DOHH2 (cell line): Measurements from ENCODE around the gene CCDC152.

Source experiments
- EZH2phosphoT487 ChIP-seq: fragments of 200-600 bp; sonication (generic); IDR thresholded peaks from 2 replicates; pipeline ENCODE4 v1.6.1; 2017; ENCODE audit warnings: borderline replicate concordance, mild to moderate bottlenecking, antibody characterized with exemption, low read length, moderate library complexity, mixed read lengths
- TF ChIP-seq, protein P1 (sequence below): fragments of 200-600 bp; sonication (generic); IDR thresholded peaks from one replicate; pipeline ENCODE4 v1.5.1; 2014; ENCODE audit warnings: antibody characterized with exemption, mild to moderate bottlenecking, low read depth, low read length; ENCODE audit not compliant: poor library complexity, severe bottlenecking

DNA sequence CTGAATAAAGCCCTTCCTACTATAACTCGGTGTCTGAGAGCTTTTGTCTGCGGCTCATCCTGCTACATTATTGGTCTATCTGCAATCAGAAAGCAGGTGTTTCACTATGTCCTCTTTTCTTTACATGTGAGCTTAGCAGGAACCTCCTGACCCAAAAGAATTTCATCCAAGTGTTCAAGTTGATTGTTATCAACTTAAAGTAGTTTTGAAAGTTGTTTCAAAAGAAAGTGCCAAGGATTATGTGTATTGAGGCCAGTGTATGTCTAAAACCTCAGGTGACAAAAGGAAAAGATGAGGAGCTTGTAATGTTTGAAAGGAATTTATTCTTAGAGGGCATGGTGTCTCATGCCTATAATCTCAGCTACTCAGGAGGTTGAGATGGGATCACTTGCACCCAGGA lies 63.1 kb downstream of the CCDC152 start:
- TF ChIP-seq, protein P1, sequence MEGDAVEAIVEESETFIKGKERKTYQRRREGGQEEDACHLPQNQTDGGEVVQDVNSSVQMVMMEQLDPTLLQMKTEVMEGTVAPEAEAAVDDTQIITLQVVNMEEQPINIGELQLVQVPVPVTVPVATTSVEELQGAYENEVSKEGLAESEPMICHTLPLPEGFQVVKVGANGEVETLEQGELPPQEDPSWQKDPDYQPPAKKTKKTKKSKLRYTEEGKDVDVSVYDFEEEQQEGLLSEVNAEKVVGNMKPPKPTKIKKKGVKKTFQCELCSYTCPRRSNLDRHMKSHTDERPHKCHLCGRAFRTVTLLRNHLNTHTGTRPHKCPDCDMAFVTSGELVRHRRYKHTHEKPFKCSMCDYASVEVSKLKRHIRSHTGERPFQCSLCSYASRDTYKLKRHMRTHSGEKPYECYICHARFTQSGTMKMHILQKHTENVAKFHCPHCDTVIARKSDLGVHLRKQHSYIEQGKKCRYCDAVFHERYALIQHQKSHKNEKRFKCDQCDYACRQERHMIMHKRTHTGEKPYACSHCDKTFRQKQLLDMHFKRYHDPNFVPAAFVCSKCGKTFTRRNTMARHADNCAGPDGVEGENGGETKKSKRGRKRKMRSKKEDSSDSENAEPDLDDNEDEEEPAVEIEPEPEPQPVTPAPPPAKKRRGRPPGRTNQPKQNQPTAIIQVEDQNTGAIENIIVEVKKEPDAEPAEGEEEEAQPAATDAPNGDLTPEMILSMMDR, result no peak
- TF ChIP-seq EZH2phosphoT487, result no peak
